Measurements from ENCODE around the gene EXOSC1. TPM values are rescaled to one million over a fixed set of nuclear protein-coding genes. Genes with fewer than 3 reads are reported as not detected.
A peak's percentile ranks its signal among the peaks of the same experiment; 100 is the strongest.
"Not testable (repeated sequence)": the region's sequence is repeated elsewhere in the genome, so short reads cannot be mapped to it uniquely, and the experiment has no call there.

EXOSC1 gene
- total and polyA plus RNA-seq, 4 experiments from 2014 or later: 60.6 to 93.7 (median 78.0) TPM

DNA sequence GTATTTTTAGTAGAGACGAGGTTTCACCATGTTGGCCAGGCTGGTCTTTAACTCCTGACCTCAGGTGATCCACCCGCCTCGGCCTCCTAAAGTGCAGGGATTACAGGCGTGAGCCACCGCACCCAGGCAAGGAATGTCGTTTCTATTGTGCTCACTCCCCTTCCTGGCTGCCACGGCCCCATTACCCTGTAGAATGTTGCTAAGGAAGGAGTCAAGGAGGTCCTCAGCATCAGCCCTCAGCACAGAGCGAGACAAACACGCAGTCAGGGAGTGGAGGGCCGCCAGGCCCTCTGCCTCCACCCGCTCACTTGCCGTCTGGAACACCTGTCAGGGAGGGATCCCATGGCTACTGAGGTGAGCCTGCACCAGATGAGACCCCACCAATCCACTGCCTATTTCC lies 23.0 kb upstream of the EXOSC1 start:
- H3K9me3 Mint-ChIP-seq; H3K4me1 Mint-ChIP-seq; H3K4me1 ChIP-seq (ENCODE audit: insufficient read depth, low read length); H3K27ac ChIP-seq (ENCODE audit: low read depth, low read length); intact Hi-C loops (cut with micrococcal nuclease); H3K27me3 ChIP-seq (ENCODE audit: insufficient read depth, low read length); DNase-seq; POLR2A ChIA-PET (ENCODE audit: partially characterized antibody); H3K9me3 ChIP-seq (ENCODE audit: control insufficient read depth in 1 of 2, low read length in 2 of 2); H3K27me3 Mint-ChIP-seq; H3K4me3 ChIP-seq (ENCODE audit: low read length in 2 of 2); H3K4me3 Mint-ChIP-seq: not testable (repeated sequence)
- peaks cover 61% of the 10 kb centered on the region for H3K36me3 ChIP-seq (ENCODE audit: insufficient read depth, low read length)
- H3K27ac Mint-ChIP-seq: peak overlapping the region in 1 of 7 donors; percentile 50
- CTCF ChIA-PET (ENCODE audit: partially characterized antibody): interaction anchor here (5.5 kb wide), 1 partner anchor 85 kb away, joined by 83 read pairs; no protein-coding TSS in a partner anchor
- peaks cover 42 to 80% of the 10 kb centered on the region in 2 donors for H3K36me3 Mint-ChIP-seq

DNA sequence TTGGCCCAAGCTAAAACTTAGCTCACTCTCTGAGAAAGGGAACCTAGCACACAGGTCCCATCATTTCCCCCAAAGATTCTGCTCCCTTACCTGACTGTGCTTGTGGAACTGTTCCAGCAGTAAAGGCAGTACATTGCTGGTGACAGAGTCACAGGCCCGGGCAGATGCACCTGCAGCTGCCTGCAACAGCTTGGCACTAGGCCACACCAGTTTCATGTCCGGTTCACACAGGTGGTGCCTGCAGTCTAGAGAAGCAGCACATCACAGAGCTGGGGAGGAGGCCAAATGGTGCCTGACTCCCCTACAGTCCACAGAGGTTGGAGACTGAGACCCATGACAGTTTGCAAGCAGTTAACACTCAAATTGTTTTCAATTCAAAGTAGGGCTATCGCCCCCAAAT lies 22.4 kb upstream of the EXOSC1 start:
- ChIA-PET CTCF (ENCODE audit: partially characterized antibody) (interaction anchor here (1.1 to 5.5 kb wide), 2 partner anchors 84 to 86 kb away, joined by 3 to 83 read pairs; no protein-coding TSS in a partner anchor), POLR2A (ENCODE audit: partially characterized antibody) (no interaction called here)
- Histone ChIP-seq H3K4me1 (ENCODE audit: insufficient read depth, low read length) (no peaks in the 10 kb centered on the region), H3K4me3 (ENCODE audit: low read length in 2 of 2) (no peak overlapping the region), H3K36me3 (ENCODE audit: insufficient read depth, low read length) (peaks cover 61% of the 10 kb centered on the region), H3K9me3 (ENCODE audit: control insufficient read depth in 1 of 2, low read length in 2 of 2) (no peaks in the 10 kb centered on the region), H3K27me3 (ENCODE audit: insufficient read depth, low read length) (no peaks in the 10 kb centered on the region), H3K27ac (ENCODE audit: low read depth, low read length) (no peak overlapping the region)
- peaks cover 0 to 2% (median 0%) of the 10 kb centered on the region in 4 donors for H3K4me1 Mint-ChIP-seq
- intact Hi-C loops (cut with micrococcal nuclease): no loop called here
- H3K27ac Mint-ChIP-seq: peak overlapping the region in 2 of 7 donors; percentile 62 to 72
- peaks cover 44 to 80% of the 10 kb centered on the region in 2 donors for H3K36me3 Mint-ChIP-seq
- H3K4me3 Mint-ChIP-seq: no peak overlapping the region
- H3K9me3 Mint-ChIP-seq: no peaks in the 10 kb centered on the region
- no peaks in the 10 kb centered on the region for H3K27me3 Mint-ChIP-seq
- DNase-seq: no peak

DNA sequence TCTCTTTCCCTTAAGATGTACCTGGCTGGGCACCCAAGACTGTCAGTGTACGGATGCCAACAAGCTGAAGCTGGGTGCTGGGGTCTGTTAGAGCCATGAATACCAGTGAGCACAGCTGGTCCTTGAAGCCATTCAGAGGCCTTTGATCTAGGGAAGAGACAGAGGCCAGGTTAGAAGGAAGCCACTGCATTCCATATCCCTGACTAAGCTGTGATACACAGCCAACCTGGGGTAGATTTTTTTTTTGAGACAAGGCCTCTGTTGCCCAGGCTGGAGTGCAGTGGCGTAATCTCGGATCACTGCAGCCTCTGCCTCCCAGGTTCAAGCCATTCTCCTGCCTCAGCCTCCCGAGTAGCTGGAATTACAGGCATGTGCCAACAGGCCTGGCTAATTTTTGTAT lies 20.9 kb upstream of the EXOSC1 start:
- Histone ChIP-seq H3K27ac (ENCODE audit: low read depth, low read length) (no peak overlapping the region), H3K4me1 (ENCODE audit: insufficient read depth, low read length) (no peaks in the 10 kb centered on the region), H3K27me3 (ENCODE audit: insufficient read depth, low read length) (no peaks in the 10 kb centered on the region), H3K4me3 (ENCODE audit: low read length in 2 of 2) (no peak overlapping the region), H3K36me3 (ENCODE audit: insufficient read depth, low read length) (peaks cover 71% of the 10 kb centered on the region), H3K9me3 (ENCODE audit: control insufficient read depth in 1 of 2, low read length in 2 of 2) (no peaks in the 10 kb centered on the region)
- H3K9me3 Mint-ChIP-seq: no peaks in the 10 kb centered on the region
- H3K4me1 Mint-ChIP-seq: peaks cover 0 to 2% (median 0%) of the 10 kb centered on the region in 4 donors
- ChIA-PET POLR2A (ENCODE audit: partially characterized antibody) (interaction anchor here (1.1 to 1.4 kb wide), 2 partner anchors 10 to 32 kb away, joined by 3 to 4 read pairs; partner anchors contain the start of gene UBTD1), CTCF (ENCODE audit: partially characterized antibody) (interaction anchor here (0.9 to 5.5 kb wide), 7 partner anchors 8 to 87 kb away, joined by 3 to 83 read pairs (median 5); no protein-coding TSS in a partner anchor)
- intact Hi-C loops (cut with micrococcal nuclease): no loop called here
- H3K36me3 Mint-ChIP-seq: peaks cover 47 to 83% of the 10 kb centered on the region in 2 donors
- peak overlapping the region in 1 of 7 donors; percentile 29 for H3K27ac Mint-ChIP-seq
- no peak for DNase-seq
- no peak overlapping the region for H3K4me3 Mint-ChIP-seq
- no peaks in the 10 kb centered on the region for H3K27me3 Mint-ChIP-seq

DNA sequence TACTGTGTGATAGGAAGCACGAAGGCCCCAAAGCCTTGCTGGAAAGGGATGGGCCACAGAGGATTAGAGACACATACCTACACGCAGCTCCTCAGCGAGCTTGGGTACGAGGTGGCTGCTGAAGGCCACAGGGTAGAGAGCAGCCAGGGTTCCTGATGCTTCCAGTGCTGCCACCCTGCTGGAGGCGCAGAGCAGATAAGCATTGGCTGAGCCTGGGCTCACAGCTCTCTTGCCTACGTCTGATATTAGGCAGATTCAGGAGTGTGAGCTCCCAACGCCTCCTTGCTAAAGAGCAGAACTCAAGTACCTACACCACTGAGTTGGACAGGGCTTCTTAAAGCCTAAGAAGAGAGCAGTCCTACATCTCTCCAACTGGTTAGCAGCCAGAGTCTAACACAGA lies 20.2 kb upstream of the EXOSC1 start:
- no peaks in the 10 kb centered on the region for H3K9me3 Mint-ChIP-seq
- Histone ChIP-seq H3K9me3 (ENCODE audit: control insufficient read depth in 1 of 2, low read length in 2 of 2) (no peaks in the 10 kb centered on the region), H3K4me3 (ENCODE audit: low read length in 2 of 2) (no peak overlapping the region), H3K27ac (ENCODE audit: low read depth, low read length) (no peak overlapping the region), H3K36me3 (ENCODE audit: insufficient read depth, low read length) (peaks cover 79% of the 10 kb centered on the region), H3K4me1 (ENCODE audit: insufficient read depth, low read length) (no peaks in the 10 kb centered on the region), H3K27me3 (ENCODE audit: insufficient read depth, low read length) (no peaks in the 10 kb centered on the region)
- CTCF ChIA-PET (ENCODE audit: partially characterized antibody): interaction anchor here (0.8 to 5.5 kb wide), 6 partner anchors 9 to 88 kb away, joined by 3 to 83 read pairs (median 6); no protein-coding TSS in a partner anchor
- H3K4me1 Mint-ChIP-seq: peaks cover 0 to 2% (median 0%) of the 10 kb centered on the region in 4 donors
- POLR2A ChIA-PET (ENCODE audit: partially characterized antibody): interaction anchor here (1.0 to 1.4 kb wide), 3 partner anchors 9 to 33 kb away, joined by 3 to 4 read pairs (median 3); partner anchors contain the start of gene UBTD1
- H3K27me3 Mint-ChIP-seq: no peaks in the 10 kb centered on the region
- peaks cover 49 to 89% of the 10 kb centered on the region in 2 donors for H3K36me3 Mint-ChIP-seq
- DNase-seq: no peak
- H3K27ac Mint-ChIP-seq: peak overlapping the region in 1 of 7 donors; percentile 8
- intact Hi-C loops (cut with micrococcal nuclease): no loop called here
- no peak overlapping the region for H3K4me3 Mint-ChIP-seq

DNA sequence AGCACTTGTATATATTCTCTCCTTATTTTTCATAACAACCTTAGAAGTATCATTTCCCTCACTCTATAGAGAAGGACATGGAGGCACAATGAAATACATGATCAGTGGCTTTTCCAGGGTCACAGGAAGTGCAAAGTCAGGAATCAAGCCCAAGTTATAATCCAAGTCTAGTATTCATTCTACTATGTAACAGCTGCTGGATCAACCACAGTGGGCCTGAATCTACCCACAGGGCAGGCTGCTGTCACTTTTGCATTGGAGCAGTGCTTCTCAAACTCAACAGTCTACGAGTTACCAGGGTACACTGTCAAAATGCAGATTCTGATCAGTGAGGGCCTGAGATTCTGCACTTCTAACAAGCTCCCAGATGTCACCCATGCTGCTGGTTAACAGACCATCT lies 18.4 kb upstream of the EXOSC1 start:
- CTCF ChIA-PET (ENCODE audit: partially characterized antibody): interaction anchor here (0.5 to 5.5 kb wide), 9 partner anchors 9 to 142 kb away, joined by 3 to 83 read pairs (median 4); no protein-coding TSS in a partner anchor
- Mint-ChIP-seq H3K4me1 (peaks cover 0 to 2% (median 0%) of the 10 kb centered on the region in 4 donors), H3K27ac (peak overlapping the region in 4 of 7 donors; percentile 14 to 77 (median 40)), H3K9me3 (no peaks in the 10 kb centered on the region), H3K36me3 (peaks cover 49 to 89% of the 10 kb centered on the region in 2 donors), H3K27me3 (no peaks in the 10 kb centered on the region), H3K4me3 (no peak overlapping the region)
- POLR2A ChIA-PET (ENCODE audit: partially characterized antibody): no interaction called here
- peaks cover 80% of the 10 kb centered on the region for H3K36me3 ChIP-seq (ENCODE audit: insufficient read depth, low read length)
- no peak overlapping the region for H3K4me3 ChIP-seq (ENCODE audit: low read length in 2 of 2)
- intact Hi-C loops (cut with micrococcal nuclease): loop anchor here (5.0 kb wide), 1 partner anchor 57 kb away; no protein-coding TSS in a partner anchor
- H3K27ac ChIP-seq (ENCODE audit: low read depth, low read length): no peak overlapping the region
- H3K9me3 ChIP-seq (ENCODE audit: control insufficient read depth in 1 of 2, low read length in 2 of 2): no peaks in the 10 kb centered on the region
- no peaks in the 10 kb centered on the region for H3K27me3 ChIP-seq (ENCODE audit: insufficient read depth, low read length)
- H3K4me1 ChIP-seq (ENCODE audit: insufficient read depth, low read length): no peaks in the 10 kb centered on the region
- DNase-seq: no peak

DNA sequence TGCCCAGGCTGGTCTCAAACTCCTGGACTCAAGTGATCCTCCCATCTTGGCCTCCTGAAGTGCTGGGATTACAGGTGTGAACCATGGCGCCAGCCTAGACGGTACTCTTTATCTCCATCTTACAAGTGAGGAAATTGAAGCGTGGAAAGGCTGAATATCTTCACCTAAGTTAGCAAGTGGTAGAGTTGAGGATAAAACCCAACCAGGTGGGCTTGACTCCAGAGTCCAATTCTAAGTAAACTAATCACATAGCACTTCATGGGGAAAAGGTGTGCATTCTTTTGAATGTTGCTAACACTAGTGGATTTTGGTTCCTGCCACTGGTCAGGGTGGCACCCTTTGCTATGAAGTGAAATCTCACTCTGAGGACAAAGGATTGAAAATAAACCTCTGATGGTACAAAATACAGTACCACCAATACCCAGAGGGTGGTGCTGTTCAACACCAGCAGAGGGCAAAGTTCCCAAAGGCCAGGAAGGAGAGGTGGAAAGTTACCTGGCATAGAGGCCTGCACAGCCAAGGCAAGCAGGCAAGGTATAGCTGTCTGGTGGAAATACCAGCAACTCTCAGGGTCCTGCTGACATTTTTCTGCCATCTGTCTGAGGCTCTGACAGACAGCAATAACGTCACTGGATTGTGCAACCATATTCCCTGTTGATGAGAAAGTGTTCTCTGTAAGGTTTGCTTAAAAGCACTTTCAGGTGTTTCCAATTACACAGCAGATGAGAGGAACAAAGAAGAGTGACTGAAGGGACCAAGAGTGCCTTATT lies 17.7 kb upstream of the EXOSC1 start:
- H3K9me3 ChIP-seq (ENCODE audit: control insufficient read depth in 1 of 2, low read length in 2 of 2): no peaks in the 10 kb centered on the region
- H3K27me3 ChIP-seq (ENCODE audit: insufficient read depth, low read length): no peaks in the 10 kb centered on the region
- peaks cover 55 to 89% of the 10 kb centered on the region in 2 donors for H3K36me3 Mint-ChIP-seq
- CTCF ChIA-PET (ENCODE audit: partially characterized antibody): interaction anchor here (0.5 to 5.5 kb wide), 9 partner anchors 9 to 155 kb away, joined by 3 to 83 read pairs (median 4); no protein-coding TSS in a partner anchor
- H3K27ac Mint-ChIP-seq: peak overlapping the region; percentile 12 to 77 (median 37)
- peaks cover 0 to 2% (median 0%) of the 10 kb centered on the region in 4 donors for H3K4me1 Mint-ChIP-seq
- peak; percentile 31 to 52 (median 42) for DNase-seq
- H3K27me3 Mint-ChIP-seq: no peaks in the 10 kb centered on the region
- no peaks in the 10 kb centered on the region for H3K9me3 Mint-ChIP-seq
- peaks cover 81% of the 10 kb centered on the region for H3K36me3 ChIP-seq (ENCODE audit: insufficient read depth, low read length)
- POLR2A ChIA-PET (ENCODE audit: partially characterized antibody): interaction anchor here (0.7 kb wide), 1 partner anchor 40 kb away, joined by 3 read pairs; no protein-coding TSS in a partner anchor
- intact Hi-C loops (cut with micrococcal nuclease): loop anchor here (1.0 to 5.0 kb wide), 3 partner anchors 35 to 90 kb away; partner anchors contain the start of genes MMS19 and UBTD1
- no peaks in the 10 kb centered on the region for H3K4me1 ChIP-seq (ENCODE audit: insufficient read depth, low read length)
- H3K27ac ChIP-seq (ENCODE audit: low read depth, low read length): no peak overlapping the region
- H3K4me3 Mint-ChIP-seq: no peak overlapping the region
- H3K4me3 ChIP-seq (ENCODE audit: low read length in 2 of 2): no peak overlapping the region

DNA sequence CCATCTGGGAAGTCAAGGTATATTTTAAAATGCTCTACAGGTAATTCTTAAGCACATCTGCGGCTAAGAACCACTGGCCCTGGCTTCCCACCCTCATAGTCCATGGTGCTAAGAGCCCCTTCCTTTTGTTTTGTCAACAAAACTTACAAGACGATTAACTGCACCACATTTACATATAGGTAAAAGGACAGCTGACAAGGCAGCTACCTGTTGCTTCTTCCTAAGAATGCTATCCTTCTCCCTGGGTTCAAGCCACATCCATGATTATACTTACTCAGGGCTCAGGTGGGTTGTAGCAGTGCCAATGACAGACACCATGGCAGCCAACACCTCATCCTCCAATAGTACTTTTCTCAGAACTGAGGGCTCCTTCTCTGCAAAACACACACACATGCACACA lies 16.5 kb upstream of the EXOSC1 start:
- H3K27me3 ChIP-seq (ENCODE audit: insufficient read depth, low read length): no peaks in the 10 kb centered on the region
- H3K4me3 ChIP-seq (ENCODE audit: low read length in 2 of 2): no peak overlapping the region
- POLR2A ChIA-PET (ENCODE audit: partially characterized antibody): no interaction called here
- H3K4me1 Mint-ChIP-seq: peaks cover 0 to 2% (median 0%) of the 10 kb centered on the region in 4 donors
- H3K9me3 Mint-ChIP-seq: no peaks in the 10 kb centered on the region
- intact Hi-C loops (cut with micrococcal nuclease): loop anchor here (5.0 kb wide), 1 partner anchor 55 kb away; no protein-coding TSS in a partner anchor
- H3K4me1 ChIP-seq (ENCODE audit: insufficient read depth, low read length): no peaks in the 10 kb centered on the region
- peaks cover 57 to 87% of the 10 kb centered on the region in 2 donors for H3K36me3 Mint-ChIP-seq
- DNase-seq: no peak
- H3K36me3 ChIP-seq (ENCODE audit: insufficient read depth, low read length): peaks cover 77% of the 10 kb centered on the region
- no peaks in the 10 kb centered on the region for H3K27me3 Mint-ChIP-seq
- no peaks in the 10 kb centered on the region for H3K9me3 ChIP-seq (ENCODE audit: control insufficient read depth in 1 of 2, low read length in 2 of 2)
- H3K27ac Mint-ChIP-seq: peak overlapping the region in 2 of 7 donors; percentile 6 to 29
- H3K27ac ChIP-seq (ENCODE audit: low read depth, low read length): no peak overlapping the region
- CTCF ChIA-PET (ENCODE audit: partially characterized antibody): interaction anchor here (2.2 kb wide), 1 partner anchor 91 kb away, joined by 26 read pairs; no protein-coding TSS in a partner anchor
- H3K4me3 Mint-ChIP-seq: no peak overlapping the region
